SK-N-SH treated with all-trans-retinoic acid at 6 μM for 48 hours (cell line): ENCODE data around the gene DMAC2L.

ENCODE experiments used
- ATAC-seq: fragments of 200-7000 bp; cut with Tn5 transposase; 3 replicates; pipeline ENCODE4 v1.9.1; 2020; ENCODE audit warnings: mild to moderate bottlenecking, moderate library complexity
- ARNTL ChIP-seq: fragments of 450-650 bp; formaldehyde crosslinking; IDR thresholded peaks from 2 replicates; pipeline ENCODE4 v1.5.0; 2020; ENCODE audit warnings: low read depth, mild to moderate bottlenecking, moderate library complexity, borderline replicate concordance
- BACH2 ChIP-seq: fragments of 250-450 bp; sonication (Bioruptor Pico); IDR thresholded peaks from 2 replicates; pipeline ENCODE4 v1.9.0; 2021; ENCODE audit warnings: mild to moderate bottlenecking, borderline replicate concordance
- CSDC2 ChIP-seq: fragments of 250-450 bp; sonication (Bioruptor Pico); IDR thresholded peaks from 2 replicates; pipeline ENCODE4 v1.5.0; 2020; ENCODE audit warnings: mild to moderate bottlenecking, moderate library complexity
- CSRNP3 ChIP-seq: fragments of 250-450 bp; sonication (Bioruptor Pico); IDR thresholded peaks from 2 replicates; pipeline ENCODE4 v1.5.1; 2021; ENCODE audit warnings: mild to moderate bottlenecking, moderate library complexity
- ESRRG ChIP-seq: fragments of 250-450 bp; sonication (Bioruptor Pico); IDR thresholded peaks from 2 replicates; pipeline ENCODE4 v1.6.1; 2021; ENCODE audit warnings: mild to moderate bottlenecking
- GLIS3 ChIP-seq: fragments of 250-450 bp; sonication (Bioruptor Pico); IDR thresholded peaks from 2 replicates; pipeline ENCODE4 v1.5.0; 2020; ENCODE audit warnings: mild to moderate bottlenecking, moderate library complexity
- ISL1 ChIP-seq: fragments of 250-450 bp; sonication (Bioruptor Pico); IDR thresholded peaks from 2 replicates; pipeline ENCODE4 v2.1.2; 2022; ENCODE audit warnings: mild to moderate bottlenecking, moderate library complexity
- OSR1 ChIP-seq: fragments of 250-450 bp; sonication (Bioruptor Pico); IDR thresholded peaks from 2 replicates; pipeline ENCODE4 v1.8.0; 2022; ENCODE audit warnings: moderate library complexity, mild to moderate bottlenecking, inconsistent platforms
- PATZ1 ChIP-seq: fragments of 250-450 bp; sonication (Bioruptor Pico); IDR thresholded peaks from 2 replicates; pipeline ENCODE4 v1.8.0; 2020; ENCODE audit warnings: mild to moderate bottlenecking, moderate library complexity, borderline replicate concordance
- POU6F1 ChIP-seq: fragments of 250-450 bp; sonication (Bioruptor Pico); IDR thresholded peaks from 2 replicates; pipeline ENCODE4 v1.8.0; 2021; ENCODE audit warnings: low read depth, mild to moderate bottlenecking, moderate library complexity, borderline replicate concordance
- PPARA ChIP-seq: fragments of 250-450 bp; sonication (Bioruptor Pico); IDR thresholded peaks from 2 replicates; pipeline ENCODE4 v1.5.0; 2020; ENCODE audit warnings: mild to moderate bottlenecking, borderline replicate concordance
- RARB ChIP-seq: fragments of 250-450 bp; sonication (Bioruptor Pico); IDR thresholded peaks from 2 replicates; pipeline ENCODE4 v1.8.0; 2021; ENCODE audit warnings: mild to moderate bottlenecking, moderate library complexity
- SNAI2 ChIP-seq: fragments of 250-450 bp; sonication (Bioruptor Pico); IDR thresholded peaks from 2 replicates; pipeline ENCODE4 v1.5.0; 2020; ENCODE audit warnings: mild to moderate bottlenecking, moderate library complexity
- TCF4 ChIP-seq: fragments of 250-450 bp; sonication (Bioruptor Pico); IDR thresholded peaks from 2 replicates; pipeline ENCODE4 v1.8.0; 2021; ENCODE audit warnings: mild to moderate bottlenecking, moderate library complexity, borderline replicate concordance
- TOX ChIP-seq: fragments of 250-450 bp; sonication (Bioruptor Pico); IDR thresholded peaks from 2 replicates; pipeline ENCODE4 v1.8.0; 2021; ENCODE audit warnings: mild to moderate bottlenecking, moderate library complexity, borderline replicate concordance
- TSHZ2 ChIP-seq: fragments of 250-450 bp; sonication (Bioruptor Pico); IDR thresholded peaks from 2 replicates; pipeline ENCODE4 v1.5.0; 2020; ENCODE audit warnings: mild to moderate bottlenecking, moderate library complexity
- ZFP3 ChIP-seq: fragments of 250-450 bp; sonication (Bioruptor Pico); IDR thresholded peaks from 2 replicates; pipeline ENCODE4 v1.5.0; 2020; ENCODE audit warnings: mild to moderate bottlenecking, moderate library complexity
- ZFP30 ChIP-seq: fragments of 450-650 bp; formaldehyde crosslinking; IDR thresholded peaks from 2 replicates; pipeline ENCODE4 v1.5.0; 2022; ENCODE audit warnings: mild to moderate bottlenecking, moderate library complexity
- ZNF565 ChIP-seq: fragments of 450-650 bp; formaldehyde crosslinking; conservative IDR thresholded peaks from 2 replicates; pipeline ENCODE4 v1.5.0; 2020; ENCODE audit warnings: low read depth, mild to moderate bottlenecking, moderate library complexity
- ZNF8 ChIP-seq: fragments of 450-650 bp; formaldehyde crosslinking; IDR thresholded peaks from 2 replicates; pipeline ENCODE4 v1.5.0; 2020; ENCODE audit warnings: mild to moderate bottlenecking, moderate library complexity

The DMAC2L gene

GRCh38 chr14:50311972-50312733, at the start of gene DMAC2L, which contains the start of gene L2HGDH:
DMAC2L (plus strand) TSS chr14:50312324; CDS start chr14:50321488, 9,164 bp downstream.
L2HGDH (minus strand) TSS chr14:50312229; CDS start chr14:50312150, 79 bp downstream.
- TF ChIP-seq CSRNP3 (CRISPR knock-in tag) (no peak), RARB (CRISPR knock-in tag) (no peak), TOX (CRISPR knock-in tag) (no peak), ISL1 (CRISPR knock-in tag) (no peak), ZNF8 (no peak), ZFP3 (CRISPR knock-in tag) (no peak), BACH2 (CRISPR knock-in tag) (no peak), PATZ1 (CRISPR knock-in tag) (no peak)
- peak; percentile 98 for ATAC-seq

GRCh38 chr14:50262865-50263264, 49.3 kb upstream of the DMAC2L start:
- TF ChIP-seq ESRRG (CRISPR knock-in tag) = no peak
- TF ChIP-seq TOX (CRISPR knock-in tag) = no peak
- TF ChIP-seq ZNF8 = no peak
- TF ChIP-seq ZNF565 (CRISPR knock-in tag) = no peak
- TF ChIP-seq TCF4 = no peak
- no peak for TF ChIP-seq ZFP30
- no peak for TF ChIP-seq TSHZ2 (CRISPR knock-in tag)
- no peak for TF ChIP-seq PATZ1 (CRISPR knock-in tag)
- TF ChIP-seq POU6F1 (CRISPR knock-in tag) = no peak
- TF ChIP-seq SNAI2 (CRISPR knock-in tag) = no peak
- ATAC-seq = no peak

- ATAC-seq = no peak
- TF ChIP-seq PPARA (CRISPR knock-in tag) (no peak), ZFP3 (CRISPR knock-in tag) (no peak), ARNTL (CRISPR knock-in tag) (no peak), SNAI2 (CRISPR knock-in tag) (no peak), PATZ1 (CRISPR knock-in tag) (no peak), ESRRG (CRISPR knock-in tag) (no peak), CSRNP3 (CRISPR knock-in tag) (no peak), OSR1 (no peak), ZFP30 (no peak), BACH2 (CRISPR knock-in tag) (no peak), CSDC2 (CRISPR knock-in tag) (no peak), TOX (CRISPR knock-in tag) (no peak), GLIS3 (CRISPR knock-in tag) (no peak), POU6F1 (CRISPR knock-in tag) (no peak), ZNF565 (CRISPR knock-in tag) (no peak)
These were observed 48.8 kb upstream of the DMAC2L start for GRCh38 chr14:50263321-50263720.
